ENCODE data around the gene CTSC. TPM values are rescaled to one million over a fixed set of nuclear protein-coding genes. Genes with fewer than 3 reads are reported as not detected.

CTSC gene
- total RNA-seq, 3 donors from 2014 or later (not counting 1 experiment from before 2014, with no cell fraction given): 182 to 275 (median 227) TPM

DNA sequence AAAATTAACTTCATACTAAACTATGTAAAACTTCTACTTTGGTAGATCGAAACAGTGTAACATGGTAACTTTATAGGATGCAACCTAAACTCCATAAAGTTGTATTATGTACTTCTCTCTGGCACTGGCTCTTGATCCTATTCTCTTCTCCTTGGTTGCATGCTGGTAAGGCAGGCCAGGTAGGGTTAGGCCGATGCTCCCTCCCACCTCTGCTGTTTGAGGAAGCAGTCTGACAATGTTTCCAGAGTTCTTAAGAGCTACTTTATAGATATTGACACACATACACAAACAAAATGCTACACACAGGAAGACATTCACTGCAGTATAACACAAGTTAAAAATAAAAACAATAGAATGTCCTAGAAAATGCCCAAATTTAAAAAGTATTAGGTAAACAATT lies 22.5 kb downstream of the CTSC start:
- H3K4me1 Mint-ChIP-seq: peaks cover 82 to 83% of the 10 kb centered on the region in 2 donors
- 91% methylated on average over 1 of the region's 2 CpGs for WGBS (ENCODE audit: insufficient coverage)
- H3K27ac ChIP-seq (ENCODE audit: low read length): no peak overlapping the region

DNA sequence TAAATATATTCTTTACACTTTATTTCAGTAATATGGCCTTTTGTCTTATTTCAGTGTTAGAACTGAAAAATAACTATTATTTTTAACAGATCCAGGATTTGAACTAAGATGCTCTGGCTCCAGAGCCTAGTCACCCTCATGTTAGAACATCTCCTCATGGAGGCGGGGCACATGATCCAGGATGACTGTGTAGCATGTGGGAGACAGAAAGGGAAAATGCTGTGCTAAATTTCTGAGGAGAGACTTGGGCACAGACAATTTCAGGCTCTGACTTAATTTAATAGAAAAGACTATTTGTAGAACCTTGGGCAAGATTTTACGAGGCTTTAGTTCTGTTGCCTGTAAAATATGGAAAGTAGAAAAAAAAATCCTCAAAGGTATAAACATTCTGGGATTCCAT lies 24.1 kb downstream of the CTSC start:
- Mint-ChIP-seq H3K9me3 (no peaks in the 10 kb centered on the region), H3K27me3 (ENCODE audit: low read depth in 2 of 2) (no peaks in the 10 kb centered on the region), H3K4me1 (peaks cover 78 to 85% of the 10 kb centered on the region in 2 donors), H3K36me3 (peaks cover 12% of the 10 kb centered on the region), H3K4me3 (peak overlapping the region; percentile 28), H3K27ac (peak overlapping the region; percentile 81 to 90)
- Histone ChIP-seq H3K36me3 (ENCODE audit: control insufficient read depth, insufficient read depth, low read length) (peaks cover 44% of the 10 kb centered on the region), H3K27ac (ENCODE audit: low read length) (no peak overlapping the region), H3K27me3 (ENCODE audit: control insufficient read depth, insufficient read depth, low read length) (no peaks in the 10 kb centered on the region), H3K4me3 (ENCODE audit: low read length) (no peak overlapping the region), H3K4me1 (ENCODE audit: control insufficient read depth, insufficient read depth, low read length) (peaks cover 15% of the 10 kb centered on the region), H3K9me3 (ENCODE audit: control insufficient read depth, insufficient read depth, low read length) (no peaks in the 10 kb centered on the region)
- DNase-seq (no peak), ATAC-seq (no peak)
- WGBS (ENCODE audit: insufficient coverage): 100% methylated on average over 2 of the region's 2 CpGs
- intact Hi-C loops (cut with micrococcal nuclease): no loop called here
- TF ChIP-seq, protein P1, sequence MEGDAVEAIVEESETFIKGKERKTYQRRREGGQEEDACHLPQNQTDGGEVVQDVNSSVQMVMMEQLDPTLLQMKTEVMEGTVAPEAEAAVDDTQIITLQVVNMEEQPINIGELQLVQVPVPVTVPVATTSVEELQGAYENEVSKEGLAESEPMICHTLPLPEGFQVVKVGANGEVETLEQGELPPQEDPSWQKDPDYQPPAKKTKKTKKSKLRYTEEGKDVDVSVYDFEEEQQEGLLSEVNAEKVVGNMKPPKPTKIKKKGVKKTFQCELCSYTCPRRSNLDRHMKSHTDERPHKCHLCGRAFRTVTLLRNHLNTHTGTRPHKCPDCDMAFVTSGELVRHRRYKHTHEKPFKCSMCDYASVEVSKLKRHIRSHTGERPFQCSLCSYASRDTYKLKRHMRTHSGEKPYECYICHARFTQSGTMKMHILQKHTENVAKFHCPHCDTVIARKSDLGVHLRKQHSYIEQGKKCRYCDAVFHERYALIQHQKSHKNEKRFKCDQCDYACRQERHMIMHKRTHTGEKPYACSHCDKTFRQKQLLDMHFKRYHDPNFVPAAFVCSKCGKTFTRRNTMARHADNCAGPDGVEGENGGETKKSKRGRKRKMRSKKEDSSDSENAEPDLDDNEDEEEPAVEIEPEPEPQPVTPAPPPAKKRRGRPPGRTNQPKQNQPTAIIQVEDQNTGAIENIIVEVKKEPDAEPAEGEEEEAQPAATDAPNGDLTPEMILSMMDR (IDR thresholded peaks at IDR 0.05): no peak

More for the DNA sequence above, 22.5 kb downstream of the CTSC start:
- no peak for ATAC-seq
- Histone ChIP-seq H3K4me1 (ENCODE audit: control insufficient read depth, insufficient read depth, low read length) (peaks cover 15% of the 10 kb centered on the region), H3K36me3 (ENCODE audit: control insufficient read depth, insufficient read depth, low read length) (peaks cover 32% of the 10 kb centered on the region), H3K9me3 (ENCODE audit: control insufficient read depth, insufficient read depth, low read length) (no peaks in the 10 kb centered on the region), H3K27me3 (ENCODE audit: control insufficient read depth, insufficient read depth, low read length) (no peaks in the 10 kb centered on the region), H3K4me3 (ENCODE audit: low read length) (no peak overlapping the region)
- Mint-ChIP-seq H3K36me3 (peaks cover 6% of the 10 kb centered on the region), H3K27ac (peak overlapping the region; percentile 81 to 90), H3K27me3 (ENCODE audit: low read depth in 2 of 2) (no peaks in the 10 kb centered on the region), H3K4me3 (no peak overlapping the region), H3K9me3 (no peaks in the 10 kb centered on the region)
- TF ChIP-seq, protein P1 (IDR thresholded peaks at IDR 0.05): no peak
- DNase-seq: no peak
- intact Hi-C loops (cut with micrococcal nuclease): no loop called here

DNA sequence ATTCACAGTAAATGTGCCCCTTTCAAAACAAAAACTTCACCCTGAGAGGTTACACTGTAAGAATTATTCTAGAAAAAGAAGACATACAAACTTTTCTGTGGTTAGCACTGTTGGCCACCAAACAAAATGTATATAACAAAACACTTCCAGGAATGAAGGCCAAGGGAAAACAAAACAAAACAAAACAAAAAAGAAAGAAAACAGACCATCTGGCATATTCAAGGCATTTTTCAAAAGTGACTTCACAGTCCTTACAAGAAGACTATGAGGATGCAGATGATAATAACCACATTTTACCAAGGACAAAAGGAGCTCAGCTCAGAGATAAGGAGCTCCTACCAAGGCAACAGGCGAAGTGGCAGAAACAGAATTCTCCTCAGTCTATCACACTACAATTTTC lies 24.9 kb downstream of the CTSC start:
- H3K4me3 Mint-ChIP-seq: peak overlapping the region; percentile 52
- Histone ChIP-seq H3K9me3 (ENCODE audit: control insufficient read depth, insufficient read depth, low read length) (no peaks in the 10 kb centered on the region), H3K36me3 (ENCODE audit: control insufficient read depth, insufficient read depth, low read length) (peaks cover 48% of the 10 kb centered on the region), H3K4me3 (ENCODE audit: low read length) (no peak overlapping the region), H3K27ac (ENCODE audit: low read length) (peak overlapping the region; percentile 20), H3K27me3 (ENCODE audit: control insufficient read depth, insufficient read depth, low read length) (no peaks in the 10 kb centered on the region), H3K4me1 (ENCODE audit: control insufficient read depth, insufficient read depth, low read length) (peaks cover 15% of the 10 kb centered on the region)
- no peaks in the 10 kb centered on the region for H3K9me3 Mint-ChIP-seq
- intact Hi-C loops (cut with micrococcal nuclease): no loop called here
- TF ChIP-seq, protein P1 (IDR thresholded peaks at IDR 0.05): no peak
- peaks cover 78 to 84% of the 10 kb centered on the region in 2 donors for H3K4me1 Mint-ChIP-seq
- peak overlapping the region; percentile 81 to 90 for H3K27ac Mint-ChIP-seq
- H3K36me3 Mint-ChIP-seq: peaks cover 19% of the 10 kb centered on the region
- 44% methylated on average over 1 of the region's 1 CpG for WGBS (ENCODE audit: insufficient coverage)
- no peaks in the 10 kb centered on the region for H3K27me3 Mint-ChIP-seq (ENCODE audit: low read depth in 2 of 2)
- ATAC-seq (peak in 1 of 3 donors; percentile 29), DNase-seq (no peak)

DNA sequence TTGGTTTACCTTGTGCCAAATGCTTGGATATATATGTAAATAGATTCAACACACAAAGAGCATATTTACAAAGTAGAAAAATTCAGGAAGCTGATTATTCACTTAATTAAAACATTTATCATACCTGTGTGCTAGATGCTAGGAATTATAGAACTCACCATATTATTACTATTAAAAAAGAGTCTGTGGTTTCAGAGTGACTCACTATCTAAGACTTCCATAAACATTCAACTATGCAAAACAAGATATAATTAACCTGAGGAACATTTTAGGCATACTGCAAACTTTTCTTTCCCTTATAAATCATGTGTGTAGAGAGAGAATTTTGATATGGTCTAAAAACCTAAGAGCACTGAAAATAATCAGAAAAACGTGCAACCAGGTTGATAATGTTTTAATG lies 27.3 kb downstream of the CTSC start:
- H3K36me3 ChIP-seq (ENCODE audit: control insufficient read depth, insufficient read depth, low read length): peaks cover 65% of the 10 kb centered on the region
- Mint-ChIP-seq H3K36me3 (peaks cover 35% of the 10 kb centered on the region), H3K27me3 (ENCODE audit: low read depth in 2 of 2) (no peaks in the 10 kb centered on the region), H3K9me3 (no peaks in the 10 kb centered on the region), H3K27ac (peak overlapping the region; percentile 81 to 90), H3K4me1 (peaks cover 86 to 87% of the 10 kb centered on the region in 2 donors), H3K4me3 (no peak overlapping the region)
- H3K4me1 ChIP-seq (ENCODE audit: control insufficient read depth, insufficient read depth, low read length): peaks cover 20% of the 10 kb centered on the region
- DNase-seq: no peak
- no peaks in the 10 kb centered on the region for H3K9me3 ChIP-seq (ENCODE audit: control insufficient read depth, insufficient read depth, low read length)
- ATAC-seq: no peak
- intact Hi-C loops (cut with micrococcal nuclease): no loop called here
- WGBS (ENCODE audit: insufficient coverage): 80% methylated on average over 1 of the region's 1 CpG
- H3K4me3 ChIP-seq (ENCODE audit: low read length): no peak overlapping the region
- H3K27me3 ChIP-seq (ENCODE audit: control insufficient read depth, insufficient read depth, low read length): no peaks in the 10 kb centered on the region
- H3K27ac ChIP-seq (ENCODE audit: low read length): no peak overlapping the region
- TF ChIP-seq, protein P1 (IDR thresholded peaks at IDR 0.05): no peak

Measured in natural killer cell (primary cell).